COLO829 (cell line): ENCODE results near the gene ELFN1.
"Not testable (repeated sequence)": the region's sequence is repeated elsewhere in the genome, so short reads cannot be mapped to it uniquely, and the experiment has no call there.

ENCODE experiments used
- DNase-seq: peaks from one replicate; pipeline ENCODE4 v3.0.0; 2012; ENCODE audit warnings: low spot score

Gene ELFN1

DNA sequence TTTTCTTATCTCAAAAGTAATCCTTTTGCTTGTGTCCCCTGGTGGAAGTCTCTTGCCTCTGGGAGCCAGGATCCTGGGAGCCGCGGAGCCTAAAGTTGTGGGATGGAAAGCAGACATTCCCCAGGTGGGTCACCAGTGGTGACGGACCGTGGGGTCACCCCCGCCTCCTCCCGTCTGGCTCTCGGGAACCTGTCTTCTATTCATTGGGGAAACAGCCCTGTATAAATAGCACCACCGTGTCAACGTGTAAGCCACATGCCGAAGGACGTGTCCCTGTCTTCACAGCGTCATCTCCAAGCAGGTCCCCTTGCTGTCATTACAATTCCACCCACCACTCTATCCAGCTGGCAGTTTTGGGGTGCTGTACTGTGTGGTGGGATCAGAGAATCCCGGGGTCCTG, 87.5 kb downstream of the ELFN1 start:
- DNase-seq: no peak

DNA sequence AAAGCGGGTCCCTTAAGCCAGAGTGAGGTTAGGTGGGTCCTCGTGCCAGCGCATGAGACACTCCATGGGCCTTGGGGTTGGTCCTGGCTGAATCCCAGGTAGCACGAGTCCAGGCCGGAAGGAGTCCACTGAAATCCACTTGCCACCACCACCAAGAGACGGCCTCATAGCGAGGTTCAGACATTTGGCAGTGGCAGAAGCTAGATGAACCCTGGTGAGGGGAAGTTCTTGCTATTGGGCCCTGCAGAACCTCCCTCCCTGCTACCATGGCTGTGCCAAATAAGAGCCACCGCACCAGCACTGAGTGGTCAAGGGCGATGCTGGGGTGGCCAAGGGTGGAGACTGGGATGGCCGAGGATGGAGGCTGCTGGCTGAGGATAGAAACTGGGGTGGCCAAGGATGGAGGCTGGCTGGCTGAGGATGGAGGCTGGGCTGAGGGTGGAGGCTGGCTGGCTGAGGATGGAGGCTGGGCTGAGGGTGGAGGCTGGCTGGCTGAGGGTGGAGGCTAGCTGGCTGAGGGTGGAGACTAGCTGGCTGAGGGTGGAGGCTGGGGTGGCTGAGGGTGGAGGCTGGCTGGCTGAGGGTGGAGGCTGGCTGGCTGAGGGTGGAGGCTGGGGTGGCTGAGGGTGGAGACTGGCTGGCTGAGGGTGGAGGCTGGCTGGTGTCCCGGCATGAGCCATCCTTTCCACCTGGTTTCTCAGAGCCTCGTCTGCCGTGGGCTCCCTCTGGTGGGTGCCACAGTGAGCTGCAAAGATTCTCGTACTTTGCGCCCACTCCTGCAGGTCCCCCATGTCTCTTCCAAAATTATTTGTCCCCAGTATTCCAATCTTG, 88.2 kb downstream of the ELFN1 start:
- no peak for DNase-seq

DNA sequence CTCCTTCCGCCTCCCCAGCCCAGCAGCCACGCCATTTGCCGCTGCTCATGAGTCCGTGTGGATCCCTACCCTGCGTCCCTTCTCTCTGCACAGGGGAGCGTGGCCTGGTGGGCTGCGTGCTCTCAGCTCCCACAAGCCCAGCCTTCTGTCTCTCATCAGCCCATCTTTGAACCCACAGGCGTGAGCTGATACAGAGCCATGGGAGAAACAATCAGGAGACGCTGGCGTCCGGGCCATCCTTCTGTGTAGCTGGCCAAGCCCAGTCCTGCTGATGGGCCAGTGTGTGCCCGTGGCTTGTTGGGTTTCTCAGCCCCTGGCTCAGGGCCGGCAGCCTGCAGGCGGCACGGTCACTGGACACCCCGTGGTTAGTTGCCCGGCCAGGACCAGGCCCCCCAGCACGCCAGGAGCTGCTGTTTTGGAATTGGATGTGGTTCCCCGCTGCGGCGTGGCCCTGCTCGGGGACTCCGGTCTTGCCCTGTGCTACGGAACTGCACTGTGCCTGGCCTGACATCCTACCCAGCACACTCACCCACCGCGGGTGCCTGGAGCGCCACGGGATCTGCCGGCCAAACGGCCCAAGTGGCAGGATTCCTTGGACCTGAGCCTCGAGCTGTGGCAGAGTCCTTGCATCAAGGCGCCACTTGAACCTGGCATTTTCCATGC, 88.9 kb downstream of the ELFN1 start:
- no peak for DNase-seq

- no peak for DNase-seq
Observed at GRCh38 chr7:1761097-1761496, 91.0 kb downstream of the ELFN1 start.

- no peak for DNase-seq
Observed at GRCh38 chr7:1761774-1762173, 91.7 kb downstream of the ELFN1 start.

GRCh38 chr7:1762238-1762945, 92.3 kb downstream of the ELFN1 start:
- DNase-seq: no peak

DNA sequence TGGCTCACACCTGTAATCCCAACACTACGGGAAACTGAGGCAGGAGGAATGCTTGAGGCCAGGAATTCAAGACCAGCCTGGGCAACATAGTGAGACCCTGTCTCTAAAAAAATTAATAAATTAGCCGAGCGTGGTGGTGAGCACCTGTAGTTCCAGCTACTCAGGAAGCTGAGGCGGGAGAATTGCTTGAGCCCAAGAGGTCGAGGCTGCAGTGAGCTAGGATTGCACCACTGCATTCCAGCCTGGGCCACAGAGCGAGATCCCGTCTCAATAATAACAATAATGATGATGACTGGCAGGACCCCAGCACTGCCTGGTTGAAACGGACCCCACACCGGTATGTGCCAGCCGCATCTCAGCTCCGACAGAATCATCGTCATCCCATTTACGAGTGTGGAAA, 93.0 kb downstream of the ELFN1 start:
- no peak for DNase-seq

GRCh38 chr7:1763911-1764310, 93.8 kb downstream of the ELFN1 start:
- not testable (repeated sequence) for DNase-seq

DNA sequence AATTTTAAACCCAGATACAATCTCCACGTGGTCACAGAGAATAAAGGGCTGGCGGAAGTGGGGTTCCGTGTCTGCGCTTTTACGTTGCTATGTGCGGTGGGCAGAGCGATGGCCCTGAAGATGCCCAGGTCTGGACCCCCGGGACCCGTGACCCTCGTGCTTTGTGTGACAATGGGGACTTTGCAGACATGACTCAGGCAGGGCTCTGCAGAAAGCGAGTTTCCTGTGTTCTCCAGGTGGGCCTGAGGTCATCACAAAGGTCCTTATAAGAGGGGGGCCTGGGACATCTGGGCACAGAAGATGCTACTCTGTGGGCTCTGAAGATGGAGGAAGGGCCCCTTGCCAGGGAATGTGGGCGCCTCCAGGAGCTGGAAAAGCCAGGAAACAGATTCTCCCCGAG, 95.3 kb downstream of the ELFN1 start:
- no peak for DNase-seq

DNA sequence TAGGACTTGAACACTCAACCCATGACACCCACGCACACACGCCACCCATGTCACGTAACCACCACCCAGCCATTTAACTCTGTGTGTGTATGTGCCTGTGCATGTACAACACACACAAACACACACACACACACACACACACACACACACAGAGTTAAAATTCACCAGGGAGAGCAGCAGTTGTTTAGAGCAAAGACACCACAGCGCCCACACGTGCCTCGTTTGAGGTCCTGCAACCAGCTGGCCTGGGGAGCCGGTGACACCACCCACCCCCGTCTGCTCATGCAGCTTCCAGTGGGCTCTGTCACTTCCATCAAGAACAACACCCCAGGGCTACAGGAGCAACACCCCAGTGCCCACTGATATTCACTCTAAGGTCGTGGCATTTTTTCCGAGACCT, 97.4 kb downstream of the ELFN1 start:
- DNase-seq: no peak

DNA sequence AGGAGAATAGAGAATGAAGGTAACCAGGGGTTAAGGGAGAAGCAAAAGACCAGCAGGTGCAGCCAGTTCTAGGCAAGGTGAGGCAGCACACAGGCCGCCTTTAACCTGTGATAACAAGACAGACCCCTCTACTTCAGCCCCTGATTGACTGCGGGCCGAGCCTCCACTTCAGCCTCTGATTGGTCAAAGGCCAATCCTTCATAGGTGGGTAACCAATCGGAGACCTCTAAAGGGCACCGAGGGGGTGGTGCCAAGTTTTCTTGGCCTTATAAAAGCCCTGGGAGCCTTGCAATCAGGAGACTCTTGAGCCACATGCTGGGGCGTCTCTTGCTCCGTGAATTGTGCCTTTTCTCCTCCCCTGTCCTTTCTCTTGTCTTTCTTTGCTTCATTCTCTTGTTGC, 98.8 kb downstream of the ELFN1 start:
- no peak for DNase-seq

GRCh38 chr7:1769286-1770200, 99.5 kb downstream of the ELFN1 start:
- DNase-seq: no peak

- no peak for DNase-seq
Observed at GRCh38 chr7:1770331-1770730, 100.3 kb downstream of the ELFN1 start.

DNA sequence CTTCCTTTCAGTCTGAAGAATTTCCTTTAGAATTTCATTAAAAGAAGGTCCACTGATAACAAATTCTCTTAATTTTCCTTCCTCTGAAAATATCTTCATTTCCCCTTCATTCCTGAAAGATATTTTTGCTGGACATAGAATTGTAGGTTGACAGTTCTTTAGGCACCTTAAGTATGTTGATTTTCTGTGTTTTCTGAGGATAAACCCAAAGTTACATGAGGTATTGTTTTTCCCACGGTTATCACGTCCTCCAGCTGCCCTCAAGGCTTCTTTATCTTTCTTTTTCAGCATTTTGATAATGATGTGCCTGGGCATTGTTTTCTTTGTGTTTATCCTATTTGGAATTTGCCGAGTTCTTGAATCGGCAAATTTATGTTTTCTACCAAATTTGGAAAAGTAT, 105.3 kb downstream of the ELFN1 start:
- DNase-seq: no peak

DNA sequence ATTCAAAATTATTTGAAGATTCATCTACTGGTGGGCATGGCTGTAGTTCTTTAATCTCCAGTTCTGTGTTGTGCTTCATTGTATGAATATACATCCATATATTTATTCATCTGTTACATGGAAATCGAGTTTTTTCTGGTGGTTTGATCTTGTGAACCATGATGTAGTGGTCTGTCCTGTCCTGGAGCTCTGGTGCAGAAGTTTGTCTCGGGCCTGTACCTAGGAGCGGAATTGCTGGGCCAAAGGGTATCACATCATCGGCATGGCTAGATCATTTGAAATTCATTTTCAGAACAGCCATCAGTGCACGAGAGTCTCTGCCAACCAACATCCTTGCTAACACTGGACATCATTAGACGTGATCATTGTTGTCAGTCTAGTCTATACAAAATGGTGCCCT, 107.0 kb downstream of the ELFN1 start:
- no peak for DNase-seq

DNA sequence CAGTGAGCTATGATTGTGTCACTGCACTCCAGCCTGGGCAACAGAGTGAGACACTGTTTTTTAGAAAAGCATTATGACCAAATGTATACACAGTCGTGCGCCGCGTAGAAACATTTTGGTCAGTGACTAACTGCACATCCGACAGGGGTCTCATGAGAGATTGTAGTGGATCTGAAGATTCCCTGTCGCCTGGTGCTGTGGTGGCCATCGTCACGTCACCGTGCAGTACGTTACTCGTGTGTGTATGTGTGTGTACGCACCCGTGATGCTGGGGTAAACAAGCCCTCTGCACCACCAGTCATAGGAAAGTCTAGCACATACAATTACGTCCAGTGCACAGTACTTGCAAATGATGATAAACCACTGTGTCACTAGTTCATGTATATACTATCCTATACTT, 109.4 kb downstream of the ELFN1 start:
- no peak for DNase-seq

DNA sequence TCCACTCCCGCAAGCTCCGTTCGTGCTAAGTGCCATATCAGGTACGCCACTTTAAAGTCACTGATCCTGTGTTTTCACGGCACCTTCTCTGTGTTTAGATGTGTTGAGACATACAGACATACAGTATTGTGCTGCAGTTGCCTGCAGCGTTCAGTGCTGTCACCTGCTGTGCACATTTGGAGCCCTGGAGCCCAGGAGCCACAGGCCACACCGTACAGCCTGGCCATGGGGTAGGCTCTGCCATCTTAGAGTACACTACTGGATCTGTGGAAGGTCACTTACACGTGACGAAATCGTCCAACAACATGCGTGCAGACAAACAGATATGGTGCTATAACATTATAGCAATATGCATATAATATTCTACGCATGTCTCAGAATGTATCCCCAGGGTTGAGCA, 111.3 kb downstream of the ELFN1 start:
- DNase-seq: no peak

GRCh38 chr7:1785839-1786238, 115.8 kb downstream of the ELFN1 start:
- DNase-seq: no peak

DNA sequence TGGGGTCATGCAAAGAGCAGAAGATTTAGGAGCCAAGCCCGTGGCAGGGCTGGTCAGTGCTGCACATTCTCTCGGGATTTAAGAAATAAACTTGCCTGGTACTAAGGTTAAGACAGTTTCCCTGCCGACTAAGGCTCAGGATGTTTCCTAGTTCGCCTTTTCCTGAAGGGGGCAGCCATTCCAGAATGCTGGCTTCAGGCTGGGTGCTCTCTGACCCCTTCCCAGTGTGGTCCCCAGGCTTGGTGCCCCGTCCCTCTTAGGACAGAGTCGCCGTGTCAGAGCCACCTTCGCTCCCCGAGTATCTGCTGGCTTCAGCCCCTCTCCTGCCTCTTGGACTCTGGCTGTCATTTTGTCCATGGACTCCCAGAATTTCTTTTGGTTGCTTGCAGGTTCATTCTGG, 117.2 kb downstream of the ELFN1 start:
- no peak for DNase-seq

DNA sequence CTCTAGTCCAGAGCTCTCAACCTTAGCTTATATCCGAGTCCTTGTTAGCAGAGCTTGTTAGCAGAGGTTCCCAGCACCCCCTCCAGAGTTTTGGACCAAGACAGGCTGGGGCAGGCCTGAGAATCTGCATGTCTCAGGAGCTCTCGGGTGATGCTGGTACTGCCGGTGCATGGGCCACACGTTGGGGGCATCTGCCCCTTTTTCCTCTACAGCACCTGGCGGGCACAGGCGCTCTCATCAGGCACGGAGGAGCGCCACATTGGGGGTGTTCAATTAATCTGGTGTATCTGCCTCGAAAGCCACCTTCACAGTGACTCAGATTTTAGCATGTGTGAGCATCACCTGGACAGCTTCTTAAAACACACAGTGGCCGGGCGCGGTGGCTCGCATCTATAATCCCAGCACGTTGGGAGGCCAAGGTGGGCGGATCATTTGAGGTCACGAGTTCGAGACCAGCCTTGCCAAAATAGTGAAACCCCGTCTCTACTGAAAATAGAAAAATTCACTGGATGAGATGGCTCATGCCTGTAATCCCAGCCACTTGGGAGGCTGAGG, 117.7 kb downstream of the ELFN1 start:
- DNase-seq: no peak

DNA sequence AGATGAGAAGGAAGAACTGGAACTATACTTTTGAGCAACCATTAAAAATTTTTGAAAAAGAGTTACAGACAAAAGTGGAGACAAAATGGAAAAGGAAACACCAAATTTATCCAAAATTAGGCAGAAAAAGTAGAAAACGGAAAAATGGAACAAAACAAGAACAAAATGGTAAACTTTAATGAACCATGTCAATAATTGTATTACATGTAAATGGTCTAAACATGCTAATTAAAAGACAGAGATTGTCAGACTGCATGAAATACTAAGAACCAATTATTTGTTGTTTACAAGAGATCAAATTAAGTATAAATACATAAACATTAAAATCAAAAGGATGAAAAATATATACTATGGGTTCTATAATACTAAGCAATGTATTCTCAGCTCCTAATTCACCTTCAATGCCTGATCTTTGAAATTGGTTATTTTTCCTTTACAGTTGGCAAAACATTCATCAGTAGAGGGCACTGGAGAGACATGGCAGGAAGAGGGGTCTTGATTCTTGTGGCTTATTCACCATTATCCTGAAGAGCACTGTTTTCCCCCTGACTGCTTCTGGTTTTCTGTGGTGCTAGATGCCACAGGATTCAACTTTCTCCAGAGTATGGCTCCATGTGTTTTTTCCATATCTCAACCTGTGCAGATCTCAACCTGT, 124.9 kb downstream of the ELFN1 start:
- DNase-seq: no peak
